Measurements from ENCODE around the gene NFRKB.

DNA sequence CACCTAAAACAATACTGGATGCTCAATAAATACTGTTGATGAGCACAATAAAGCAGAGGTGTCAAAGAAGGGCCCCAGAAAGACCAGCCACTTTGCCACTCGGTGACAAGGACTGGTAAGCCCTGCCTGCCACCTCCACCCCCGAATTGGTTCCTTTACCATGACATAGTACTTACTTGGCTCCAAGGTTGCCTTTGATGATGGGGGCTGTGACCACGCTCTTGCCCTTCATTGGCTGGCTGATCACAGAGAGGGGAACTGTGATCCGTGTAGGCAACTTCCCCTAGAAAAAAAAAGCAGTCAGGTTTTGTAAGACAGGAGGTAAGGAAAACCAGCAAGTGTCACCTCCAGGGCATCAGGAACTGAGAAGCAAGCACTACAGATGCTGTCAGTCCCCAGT lies 29.7 kb downstream of the NFRKB start:
- TF ChIP-seq CTCF (IDR thresholded peaks at IDR 0.05; ENCODE audit: borderline replicate concordance, extremely low read depth, low read length, poor library complexity, severe bottlenecking) (no peak), EZH2 (IDR thresholded peaks at IDR 0.05; ENCODE audit: borderline replicate concordance, low read depth, low read length, severe bottlenecking) (no peak)

All from DND-41 (cell line).